ENCODE results near the gene SEC22A.

DNA sequence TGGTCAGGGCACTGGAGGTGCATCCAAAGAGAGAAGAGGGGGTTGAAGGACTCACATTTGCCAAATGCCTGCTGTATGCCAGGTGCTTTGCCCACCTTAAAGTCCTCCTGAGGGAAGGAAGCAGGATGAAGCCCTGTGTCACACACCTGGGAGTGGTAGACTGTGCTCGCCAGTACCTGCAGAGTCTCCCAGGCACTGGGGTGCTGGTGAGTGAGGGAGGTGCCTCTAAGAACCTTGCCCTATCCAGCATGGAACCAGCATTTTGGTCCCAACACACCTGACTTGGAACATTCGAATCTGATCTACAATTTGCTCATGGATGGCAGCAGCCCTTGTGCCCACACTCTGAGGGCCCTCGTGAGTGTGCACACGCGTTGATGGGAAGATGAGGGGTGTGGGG, 76.7 kb downstream of the SEC22A start:
- TF ChIP-seq, protein P1, sequence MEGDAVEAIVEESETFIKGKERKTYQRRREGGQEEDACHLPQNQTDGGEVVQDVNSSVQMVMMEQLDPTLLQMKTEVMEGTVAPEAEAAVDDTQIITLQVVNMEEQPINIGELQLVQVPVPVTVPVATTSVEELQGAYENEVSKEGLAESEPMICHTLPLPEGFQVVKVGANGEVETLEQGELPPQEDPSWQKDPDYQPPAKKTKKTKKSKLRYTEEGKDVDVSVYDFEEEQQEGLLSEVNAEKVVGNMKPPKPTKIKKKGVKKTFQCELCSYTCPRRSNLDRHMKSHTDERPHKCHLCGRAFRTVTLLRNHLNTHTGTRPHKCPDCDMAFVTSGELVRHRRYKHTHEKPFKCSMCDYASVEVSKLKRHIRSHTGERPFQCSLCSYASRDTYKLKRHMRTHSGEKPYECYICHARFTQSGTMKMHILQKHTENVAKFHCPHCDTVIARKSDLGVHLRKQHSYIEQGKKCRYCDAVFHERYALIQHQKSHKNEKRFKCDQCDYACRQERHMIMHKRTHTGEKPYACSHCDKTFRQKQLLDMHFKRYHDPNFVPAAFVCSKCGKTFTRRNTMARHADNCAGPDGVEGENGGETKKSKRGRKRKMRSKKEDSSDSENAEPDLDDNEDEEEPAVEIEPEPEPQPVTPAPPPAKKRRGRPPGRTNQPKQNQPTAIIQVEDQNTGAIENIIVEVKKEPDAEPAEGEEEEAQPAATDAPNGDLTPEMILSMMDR (IDR thresholded peaks at IDR 0.05): no peak
- TF ChIP-seq ZFX (IDR thresholded peaks at IDR 0.05; ENCODE audit: borderline replicate concordance): no peak

Measured in 22Rv1 (cell line).